ENCODE measurements around the gene SLC13A3.

- TF ChIP-seq EP300 (IDR thresholded peaks at IDR 0.05), result no peak
- no peak for TF ChIP-seq POLR2A (IDR thresholded peaks at IDR 0.05)
- TF ChIP-seq CTCF (IDR thresholded peaks at IDR 0.05), result no peak
- TF ChIP-seq POLR2AphosphoS5 (IDR thresholded peaks at IDR 0.05), result no peak
Observed at GRCh38 chr20:46600286-46600752, 50.9 kb downstream of the SLC13A3 start.

All from gastroesophageal sphincter (tissue), 3 donors.